HG02840 (cell line): ENCODE data around the gene RGS12.

Source experiments
- ATAC-seq: cut with Tn5 transposase; IDR thresholded peaks from one replicate; pipeline ENCODE4 v1.9.1; 2021; ENCODE audit warnings: mild to moderate bottlenecking, moderate library complexity, moderate number of reproducible peaks; ENCODE audit not compliant: unreplicated experiment, low FRiP score

Gene RGS12

DNA sequence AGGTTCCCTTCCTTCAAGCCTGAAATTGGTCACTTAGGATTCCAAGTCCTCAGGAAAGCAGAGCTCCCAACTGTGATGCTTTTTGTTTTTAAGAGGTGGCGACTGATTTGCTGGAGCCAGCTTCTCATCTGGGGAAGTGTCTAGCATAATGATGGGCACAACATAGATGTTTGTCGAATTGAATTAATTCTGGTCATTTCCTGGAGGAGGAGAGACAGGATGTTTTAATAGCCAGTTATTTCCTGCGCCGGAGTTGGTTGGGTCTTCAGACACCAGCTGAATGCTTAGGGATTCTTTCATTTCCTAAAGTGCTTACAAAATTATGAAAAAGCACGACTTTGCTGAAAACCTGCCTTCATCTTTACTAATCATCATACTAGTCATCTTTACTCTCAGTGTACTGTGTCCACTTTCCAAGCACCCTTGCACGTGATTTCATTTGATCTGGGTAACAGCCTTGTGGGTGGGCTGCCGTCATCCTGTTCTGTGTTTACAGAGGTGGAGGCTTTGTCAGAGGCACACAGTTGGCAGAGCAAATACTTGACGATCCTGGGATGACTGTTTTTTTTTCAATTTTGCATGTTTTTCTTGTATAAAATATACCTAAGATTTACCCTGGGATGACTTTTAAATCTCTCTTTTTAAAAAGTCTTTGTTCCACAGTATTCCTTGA lies 49.5 kb downstream of the RGS12 start:
- no peak for ATAC-seq
